ENCODE data around the gene KIF4A.
"Not testable (repeated sequence)": the region's sequence is repeated elsewhere in the genome, so short reads cannot be mapped to it uniquely, and the experiment has no call there.

KIF4A gene

DNA sequence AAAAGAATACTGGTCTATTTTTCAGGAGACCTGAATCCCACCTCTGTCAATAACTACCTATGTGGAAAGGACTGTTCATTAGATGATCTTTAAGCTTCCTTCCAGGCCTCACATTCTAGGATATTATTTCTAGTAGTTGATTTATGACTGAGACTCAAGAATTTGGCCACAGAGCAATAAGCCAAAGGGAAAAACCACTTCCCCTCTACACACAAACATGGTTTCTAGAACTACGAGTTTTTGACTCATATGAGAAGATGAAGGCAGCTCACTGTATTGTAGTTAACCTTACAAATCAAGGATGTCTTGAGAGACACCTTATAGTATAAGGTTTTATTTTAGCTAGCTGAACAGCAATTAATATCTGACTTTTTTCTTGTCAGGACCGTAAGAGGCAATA lies 96.3 kb downstream of the KIF4A start:
- DNase-seq (ENCODE audit: extremely low read depth in 1 of 2, low read depth in 1 of 2), result no peak

DNA sequence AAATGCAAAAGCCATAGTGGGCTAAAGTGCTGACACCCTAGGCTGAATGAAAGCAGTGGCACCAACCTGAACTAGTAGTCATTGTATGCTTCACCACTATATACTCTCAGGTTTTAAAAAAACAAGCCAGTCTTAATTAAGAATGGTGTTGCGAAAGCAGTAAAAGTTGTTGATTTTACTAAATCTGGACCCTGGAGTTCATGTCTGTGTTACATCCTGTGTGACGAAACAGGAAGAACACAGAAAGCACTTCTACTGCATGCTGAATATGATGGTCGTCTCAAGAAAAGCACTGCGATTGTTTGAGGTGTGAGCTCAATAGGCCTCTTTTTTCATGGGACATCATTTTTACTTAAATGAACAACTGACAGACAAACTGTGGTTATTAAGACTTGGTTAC lies 109.0 kb downstream of the KIF4A start:
- no peak for DNase-seq (ENCODE audit: extremely low read depth in 1 of 2, low read depth in 1 of 2)

DNA sequence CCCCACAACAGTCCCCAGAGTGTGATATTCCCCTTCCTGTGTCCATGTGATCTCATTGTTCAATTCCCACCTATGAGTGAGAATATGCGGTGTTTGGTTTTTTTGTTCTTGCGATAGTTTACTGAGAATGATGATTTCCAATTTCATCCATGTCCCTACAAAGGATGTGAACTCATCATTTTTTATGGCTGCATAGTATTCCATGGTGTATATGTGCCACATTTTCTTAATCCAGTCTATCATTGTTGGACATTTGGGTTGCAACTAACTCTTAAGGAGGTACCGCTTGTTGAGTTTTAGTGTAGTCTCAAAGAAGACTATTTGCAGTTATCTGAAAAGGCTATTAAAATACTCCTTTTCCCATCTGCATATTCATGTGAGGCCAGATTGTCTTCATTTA lies 110.3 kb downstream of the KIF4A start:
- not testable (repeated sequence) for DNase-seq (ENCODE audit: extremely low read depth in 1 of 2, low read depth in 1 of 2)

DNA sequence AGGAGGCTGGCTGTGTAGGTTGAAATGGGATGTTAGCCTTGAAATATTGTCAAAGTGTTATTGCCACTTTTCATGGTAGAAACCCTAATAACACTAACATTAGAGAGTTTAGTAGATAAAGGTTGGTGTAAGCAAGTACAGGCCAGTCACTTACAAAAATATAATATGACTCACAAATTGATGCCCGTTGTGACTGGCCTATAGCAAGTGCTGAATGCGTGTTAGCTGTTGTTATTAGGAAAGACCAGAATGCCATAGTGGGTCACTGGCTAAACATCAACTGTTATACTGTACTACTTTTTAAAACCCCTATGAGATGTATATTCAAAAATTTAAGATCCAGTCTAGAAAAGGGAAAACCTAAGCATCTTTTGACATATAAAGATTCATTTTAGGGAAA lies 112.8 kb downstream of the KIF4A start:
- no peak for DNase-seq (ENCODE audit: extremely low read depth in 1 of 2, low read depth in 1 of 2)

DNA sequence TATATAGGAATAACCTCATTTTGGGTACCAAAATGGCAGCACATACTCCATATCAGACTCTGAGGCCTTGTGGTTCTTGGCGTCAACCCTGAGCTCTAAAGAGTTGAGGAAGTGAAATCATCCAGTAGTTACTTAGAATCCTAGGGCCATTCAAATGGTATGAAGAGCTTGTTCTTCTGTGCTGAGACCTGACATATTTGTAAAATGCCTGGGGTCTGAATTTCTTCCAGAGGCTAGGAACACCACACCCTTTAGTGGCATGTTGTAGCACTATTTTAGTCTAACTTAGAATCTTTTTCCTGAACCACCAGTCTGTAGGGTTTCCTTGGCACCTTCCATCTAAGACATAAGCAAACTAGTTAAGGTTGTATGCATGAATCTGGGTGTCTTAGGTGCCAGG lies 115.1 kb downstream of the KIF4A start:
- no peak for DNase-seq (ENCODE audit: extremely low read depth in 1 of 2, low read depth in 1 of 2)

DNA sequence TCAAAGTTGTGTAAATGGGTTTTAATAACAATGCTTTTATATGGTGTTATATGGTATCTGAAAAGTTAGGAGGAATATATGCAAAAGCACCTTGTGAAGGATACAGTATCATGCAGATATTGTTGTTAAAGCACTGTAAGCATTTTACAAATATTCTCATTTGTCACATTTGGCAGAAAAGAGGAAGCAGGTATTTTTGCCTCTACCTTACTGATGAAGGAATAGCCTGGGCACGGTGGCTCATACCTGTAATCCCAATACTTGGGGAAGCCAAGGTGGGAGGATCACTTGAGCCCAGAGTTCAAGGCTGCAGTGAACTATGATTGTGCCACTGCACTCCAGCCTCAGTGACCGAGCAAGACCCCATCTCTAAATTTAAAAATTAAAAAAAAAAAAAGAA lies 121.0 kb downstream of the KIF4A start:
- DNase-seq (ENCODE audit: extremely low read depth in 1 of 2, low read depth in 1 of 2), result no peak

DNA sequence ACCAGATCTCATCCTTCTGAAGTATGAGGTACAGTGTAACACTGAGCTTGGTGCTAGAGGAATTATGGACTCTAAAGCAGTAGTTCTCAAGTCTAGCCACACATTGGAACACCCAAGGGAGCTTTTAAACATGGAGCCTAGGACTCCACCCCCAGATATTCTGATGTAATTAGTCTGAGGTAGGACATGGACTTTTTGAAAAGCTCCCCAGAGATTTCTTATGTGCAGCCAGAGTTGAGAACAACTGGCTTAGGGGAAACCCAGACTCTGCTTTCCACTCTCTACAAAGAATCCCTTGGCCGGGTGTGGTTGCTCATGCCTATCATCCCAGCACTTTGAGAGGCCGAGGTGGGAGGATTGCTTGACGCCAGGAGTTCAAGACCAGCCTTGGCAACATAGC lies 121.6 kb downstream of the KIF4A start:
- DNase-seq (ENCODE audit: extremely low read depth in 1 of 2, low read depth in 1 of 2), result no peak

DNA sequence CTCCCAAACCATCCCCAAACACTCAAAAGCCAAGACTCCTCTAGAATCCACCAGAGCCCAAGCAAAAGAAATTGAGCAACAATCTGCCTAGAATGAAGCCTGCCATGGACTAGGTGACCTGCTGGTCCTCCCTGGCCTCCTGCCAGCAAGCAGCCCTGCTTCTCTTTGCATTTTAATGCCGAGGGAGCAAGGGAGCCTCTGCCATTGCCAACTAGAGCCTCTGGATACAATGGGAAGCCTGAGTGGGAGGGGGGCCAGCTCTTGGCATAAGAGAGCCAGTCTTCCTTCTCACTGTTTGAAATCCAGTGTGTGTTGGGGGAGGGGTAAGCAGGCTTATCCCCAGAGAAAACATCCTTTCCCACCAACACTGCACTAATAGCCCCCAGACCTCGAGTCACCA lies 131.7 kb downstream of the KIF4A start:
- no peak for DNase-seq (ENCODE audit: extremely low read depth in 1 of 2, low read depth in 1 of 2)

DNA sequence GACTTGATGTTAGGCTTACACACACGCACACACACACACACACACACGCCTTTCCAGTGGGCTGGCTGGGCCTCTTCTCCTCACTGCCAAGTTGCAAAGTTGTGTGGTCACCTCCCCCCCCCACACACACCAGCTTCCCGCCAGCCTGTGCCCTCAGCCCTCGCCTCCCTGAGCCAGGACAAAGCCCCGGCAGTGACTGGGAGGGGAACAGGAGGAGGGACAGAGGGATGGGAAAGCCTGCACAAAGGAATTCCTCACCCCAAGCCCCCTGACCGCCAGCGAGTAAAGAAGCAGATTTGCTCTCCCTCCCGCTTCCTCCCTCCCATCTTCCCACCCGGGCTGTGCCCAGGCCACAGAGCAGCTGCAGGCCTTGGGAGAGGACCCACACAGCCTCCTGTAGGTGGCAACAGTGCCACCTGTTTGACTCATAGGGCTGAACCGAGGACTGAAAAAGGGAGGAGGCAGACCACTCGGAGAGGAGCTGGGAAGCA lies 133.0 kb downstream of the KIF4A start, which contains the start of gene GDPD2:
Gene GDPD2, plus strand, starts transcription at position 464 of the 491 bp plus-strand sequence. CDS start 1,671 bp downstream, outside the sequence.
- no peak for DNase-seq (ENCODE audit: extremely low read depth in 1 of 2, low read depth in 1 of 2)

DNA sequence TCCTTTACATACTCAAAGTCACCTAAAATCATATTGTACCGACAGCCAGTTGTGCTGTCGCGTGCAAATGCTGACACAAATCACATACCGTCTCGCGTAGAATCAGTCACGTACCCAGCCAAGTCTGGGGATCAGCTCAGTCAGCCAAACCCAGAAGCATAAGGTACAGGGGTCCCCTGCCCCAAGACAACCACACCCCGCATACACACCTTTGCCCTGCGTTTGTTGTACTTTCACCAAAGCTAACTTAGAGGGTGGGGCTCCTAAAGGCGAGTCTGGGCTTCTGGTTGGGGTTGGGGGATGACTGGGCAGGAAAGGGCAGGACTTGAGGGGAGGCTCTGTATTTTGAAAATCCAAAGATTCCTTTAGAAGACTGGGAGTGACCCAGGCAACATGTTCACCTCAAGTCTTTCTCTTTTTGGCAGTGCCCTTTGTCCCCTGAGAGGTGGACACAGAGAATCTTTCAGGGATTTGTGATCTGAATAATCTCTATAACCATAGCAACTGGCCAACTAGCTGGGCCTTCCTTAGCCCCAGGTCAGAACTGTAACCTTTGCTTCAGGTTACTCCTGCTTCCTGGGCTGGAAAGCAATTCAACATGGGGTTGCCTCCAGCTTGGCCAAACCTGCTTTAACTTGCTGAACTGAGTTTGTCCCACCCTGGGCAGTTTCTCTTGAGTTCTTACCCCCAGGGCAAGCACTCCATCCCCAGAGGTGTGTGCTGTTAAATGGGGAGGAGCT lies 134.2 kb downstream of the KIF4A start:
- no peak for DNase-seq (ENCODE audit: extremely low read depth in 1 of 2, low read depth in 1 of 2)

DNA sequence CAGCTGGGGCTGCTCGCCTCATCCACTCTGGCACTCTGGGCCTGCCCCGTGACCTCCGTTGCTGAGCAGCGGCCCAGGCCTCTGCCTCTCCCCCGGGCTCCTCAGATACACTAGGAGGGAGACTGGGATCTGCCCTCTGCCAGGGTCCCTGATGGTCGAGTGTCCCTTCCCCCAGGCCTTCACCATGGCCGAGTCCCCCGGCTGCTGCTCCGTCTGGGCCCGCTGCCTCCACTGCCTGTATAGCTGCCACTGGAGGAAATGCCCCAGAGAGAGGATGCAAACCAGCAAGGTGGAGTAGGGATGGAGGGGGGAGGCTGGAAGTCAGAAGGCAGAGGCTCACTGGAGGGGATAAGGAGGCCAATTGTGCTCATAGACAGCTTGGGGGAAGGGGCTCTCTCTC lies 134.9 kb downstream of the KIF4A start:
- no peak for DNase-seq (ENCODE audit: extremely low read depth in 1 of 2, low read depth in 1 of 2)

DNA sequence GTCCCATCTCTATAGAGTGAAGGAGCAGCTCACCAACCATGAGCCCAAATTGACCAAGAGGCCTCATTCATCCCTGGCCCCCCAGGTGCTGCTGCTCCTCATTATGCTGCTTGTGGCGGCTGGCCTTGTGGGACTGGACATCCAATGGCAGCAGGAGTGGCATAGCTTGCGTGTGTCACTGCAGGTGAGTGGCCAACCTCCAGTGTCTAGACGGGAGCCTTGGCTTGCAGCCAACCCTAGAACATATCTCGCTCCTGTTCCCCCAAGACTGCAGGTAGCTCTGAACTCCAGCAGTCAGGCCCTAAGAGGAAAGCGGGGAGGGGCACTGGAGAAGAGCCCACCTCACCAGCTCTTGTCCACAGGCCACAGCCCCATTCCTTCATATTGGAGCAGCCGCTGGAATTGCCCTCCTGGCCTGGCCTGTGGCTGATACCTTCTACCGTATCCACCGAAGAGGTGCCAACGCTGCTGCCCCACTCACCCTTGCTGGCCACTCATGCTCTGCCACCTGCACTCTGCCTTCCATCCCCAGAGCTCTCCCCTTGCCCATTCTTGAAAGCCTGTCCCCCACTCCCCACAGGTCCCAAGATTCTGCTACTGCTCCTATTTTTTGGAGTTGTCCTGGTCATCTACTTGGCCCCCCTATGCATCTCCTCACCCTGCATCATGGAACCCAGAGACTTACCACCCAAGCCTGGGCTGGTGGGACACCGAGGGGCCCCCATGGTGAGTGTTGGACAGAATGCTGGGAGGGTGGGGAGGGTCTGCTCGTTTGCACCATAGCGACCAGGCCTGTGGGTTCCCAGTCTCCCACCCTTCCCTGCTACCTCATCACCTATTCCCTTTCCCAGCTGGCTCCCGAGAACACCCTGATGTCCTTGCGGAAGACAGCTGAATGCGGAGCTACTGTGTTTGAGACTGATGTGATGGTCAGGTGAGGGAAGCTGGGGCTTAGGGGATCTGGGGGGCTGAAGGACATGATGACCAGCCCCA lies 136.7 kb downstream of the KIF4A start:
- DNase-seq (ENCODE audit: extremely low read depth in 1 of 2, low read depth in 1 of 2), result no peak

DNA sequence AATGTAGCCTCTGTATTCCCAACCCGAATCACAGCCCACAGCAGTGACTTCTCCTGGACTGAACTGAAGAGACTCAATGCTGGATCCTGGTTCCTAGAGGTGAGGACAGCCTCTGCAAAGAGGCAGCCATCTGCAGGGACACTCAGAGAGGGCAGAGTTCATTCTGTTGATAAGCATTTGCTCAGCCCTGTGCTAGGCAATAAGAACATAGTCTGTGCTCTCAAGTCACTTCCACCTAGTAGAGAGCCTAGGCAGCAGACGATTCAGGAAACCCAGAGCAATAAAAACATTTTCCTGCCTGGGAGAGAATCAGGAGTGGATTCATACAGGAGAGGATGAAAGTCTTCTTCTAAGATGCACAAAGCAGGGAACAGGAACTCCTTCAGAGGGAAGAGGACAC lies 137.5 kb downstream of the KIF4A start:
- DNase-seq (ENCODE audit: extremely low read depth in 1 of 2, low read depth in 1 of 2), result no peak

DNA sequence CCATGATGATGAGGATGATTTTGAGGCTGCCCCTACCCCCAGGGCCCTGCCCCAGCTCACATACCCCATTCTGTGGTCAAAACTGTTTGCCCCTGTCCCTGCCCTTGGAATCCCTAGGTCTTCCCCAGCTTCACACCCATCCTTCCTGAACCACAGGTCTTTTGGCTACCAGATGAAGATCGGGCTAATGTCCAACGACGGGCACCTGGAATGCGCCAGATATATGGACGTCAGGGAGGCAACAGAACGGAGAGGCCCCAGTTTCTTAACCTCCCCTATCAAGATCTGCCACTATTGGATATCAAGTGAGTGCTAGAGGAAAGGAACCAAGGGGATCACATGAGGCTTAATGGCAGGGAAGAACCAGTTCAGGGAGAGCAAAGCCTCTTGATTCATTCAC lies 139.9 kb downstream of the KIF4A start:
- no peak for DNase-seq (ENCODE audit: extremely low read depth in 1 of 2, low read depth in 1 of 2)

DNA sequence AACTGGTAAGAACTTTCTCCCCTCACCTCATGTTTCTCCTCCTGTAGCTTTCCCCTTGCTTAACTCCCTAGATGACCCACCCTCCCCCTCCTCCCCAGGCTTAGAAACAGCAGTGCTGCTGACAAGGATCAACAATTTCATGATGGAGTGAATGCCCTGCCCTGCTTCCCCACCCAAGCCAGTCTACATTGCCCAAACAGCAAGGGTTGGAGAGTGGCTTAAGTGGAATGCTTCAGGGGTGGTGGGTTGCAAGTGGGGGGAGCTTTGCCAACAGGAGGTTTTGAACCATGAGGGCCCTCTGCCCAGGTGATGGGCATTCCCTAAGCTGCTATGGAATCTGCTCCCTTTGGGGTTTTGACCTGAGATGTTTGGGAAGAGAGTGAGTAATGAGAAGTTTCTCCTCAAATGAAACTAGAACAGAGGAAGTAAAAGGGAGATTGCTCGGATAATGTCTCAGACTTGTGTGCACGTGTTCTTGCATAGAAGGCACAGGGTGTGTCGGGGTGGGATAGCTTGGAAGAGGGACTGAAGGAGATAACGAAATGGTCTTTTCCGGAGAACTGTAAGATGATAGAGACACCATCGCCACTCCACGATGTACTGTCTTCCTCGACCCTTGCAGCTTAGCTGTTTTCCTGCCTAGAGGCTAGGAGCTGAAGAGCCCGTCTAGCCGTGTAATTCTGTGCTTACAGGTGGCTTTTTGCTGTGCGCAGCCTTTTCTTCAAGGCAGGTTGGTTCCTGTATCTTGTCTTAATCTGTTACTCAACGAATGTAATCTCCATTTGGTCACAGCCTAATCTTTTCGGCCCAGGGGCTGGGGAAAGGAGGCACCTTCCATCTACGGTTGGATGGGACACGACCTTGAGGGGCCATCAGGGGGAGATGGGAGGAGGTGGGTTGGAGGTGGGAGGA lies 143.3 kb downstream of the KIF4A start:
- no peak for DNase-seq (ENCODE audit: extremely low read depth in 1 of 2, low read depth in 1 of 2)

DNA sequence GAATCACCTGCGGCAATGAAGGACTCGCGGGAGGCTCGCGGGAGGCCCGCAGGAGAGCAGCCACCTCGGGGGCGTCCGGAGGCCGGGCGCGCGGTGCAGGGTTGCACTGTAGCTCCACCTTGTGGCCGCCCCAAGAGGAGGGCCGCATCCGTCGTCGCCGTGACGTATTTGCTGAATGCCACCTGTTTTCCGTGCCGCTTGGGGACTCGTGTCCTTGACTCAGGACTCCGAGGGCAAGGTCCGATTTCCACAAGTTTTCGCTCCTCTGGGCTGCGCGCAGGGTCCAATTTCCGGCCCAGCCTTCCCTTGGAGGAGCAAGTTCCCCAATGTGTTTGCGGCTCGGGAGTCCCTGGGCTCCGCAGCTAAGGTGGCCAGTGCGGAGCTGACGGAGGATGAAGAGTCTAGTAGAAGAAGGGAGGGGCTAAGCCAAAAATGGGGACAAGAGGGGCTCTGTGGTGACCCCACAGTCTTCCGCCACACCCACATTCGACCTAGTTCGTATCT lies 144.0 kb downstream of the KIF4A start:
- DNase-seq (ENCODE audit: extremely low read depth in 1 of 2, low read depth in 1 of 2), result peak; percentile 40 to 58

DNA sequence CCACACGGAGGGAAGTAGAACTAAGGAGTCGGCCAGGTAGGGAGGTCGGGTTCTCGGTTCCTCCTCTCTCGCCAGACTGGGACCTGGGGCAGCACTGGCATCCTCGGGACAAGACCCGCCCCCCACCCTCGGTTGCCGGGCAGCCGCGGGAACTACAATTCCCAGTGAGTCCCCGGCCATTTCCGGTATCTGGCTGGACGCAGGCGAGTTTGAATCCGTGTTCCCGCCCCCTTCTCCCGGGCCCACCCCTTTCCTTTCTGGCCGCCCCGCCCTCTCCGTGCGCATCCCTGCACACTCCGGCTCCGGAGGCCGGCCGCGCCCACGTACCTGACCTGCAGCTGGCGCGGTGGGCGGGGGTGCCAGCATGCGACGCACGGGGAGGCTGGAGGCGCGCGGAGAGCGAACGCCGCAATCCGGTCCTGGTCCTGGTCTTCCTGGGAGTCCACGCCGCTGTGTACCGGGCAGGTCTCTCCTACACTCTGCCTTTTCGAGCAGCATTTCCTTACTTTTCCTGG lies 144.5 kb downstream of the KIF4A start:
- DNase-seq (ENCODE audit: extremely low read depth in 1 of 2, low read depth in 1 of 2), result peak in 1 of 2 donors; percentile 39

DNA sequence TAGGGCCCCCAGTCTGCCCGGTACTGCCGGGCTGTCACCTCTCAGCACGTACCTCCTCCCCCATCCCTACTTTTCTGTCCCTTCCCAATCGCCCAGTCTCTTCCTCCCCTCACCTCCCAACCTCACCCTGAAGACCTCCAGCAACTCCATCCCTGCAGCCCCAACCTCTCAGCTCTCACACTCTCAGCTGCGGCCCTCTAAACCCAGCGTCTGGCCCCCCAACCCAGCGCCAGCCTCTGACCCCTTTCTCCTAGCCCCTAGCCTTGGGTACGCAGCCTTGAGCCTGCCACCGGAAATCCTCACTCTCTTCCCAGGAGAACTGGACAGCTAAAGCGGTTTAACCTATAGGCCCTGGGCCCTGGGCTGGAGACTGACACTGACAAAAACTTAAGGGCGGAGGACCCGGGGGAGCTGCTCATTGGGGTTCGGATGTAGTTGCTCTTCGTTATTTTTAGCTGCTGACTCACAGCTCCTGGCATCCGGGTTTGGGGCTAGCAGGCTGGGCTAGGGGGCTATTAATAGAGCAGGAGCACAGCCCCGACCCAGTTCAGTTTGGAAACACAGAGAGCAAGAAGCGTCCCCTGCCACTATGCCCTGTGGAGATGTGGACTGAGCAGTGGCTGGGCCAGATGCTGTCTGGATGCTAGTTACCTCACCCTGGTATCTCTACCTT lies 145.1 kb downstream of the KIF4A start:
- DNase-seq (ENCODE audit: extremely low read depth in 1 of 2, low read depth in 1 of 2), result no peak

DNA sequence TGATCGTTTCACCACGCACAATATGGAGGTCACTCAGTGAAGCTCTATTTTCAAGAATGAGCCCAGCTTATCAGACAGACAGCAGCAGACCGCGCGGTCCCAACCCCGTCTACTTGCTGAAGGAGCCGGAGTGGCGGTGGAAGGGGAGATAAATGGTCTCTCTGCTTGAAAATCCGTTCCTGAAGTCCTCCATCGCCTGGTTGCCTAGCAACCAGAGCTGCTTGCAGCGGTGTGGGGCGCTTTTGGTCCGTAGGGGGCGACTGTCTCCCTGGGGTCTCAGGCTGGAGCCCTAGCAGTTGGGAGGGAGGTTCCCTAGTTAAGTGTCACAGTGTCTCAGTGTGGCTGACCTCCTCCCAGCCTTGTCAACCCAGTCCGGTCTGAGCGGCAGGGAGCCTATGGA lies 146.4 kb downstream of the KIF4A start:
- DNase-seq (ENCODE audit: extremely low read depth in 1 of 2, low read depth in 1 of 2), result no peak

DNA sequence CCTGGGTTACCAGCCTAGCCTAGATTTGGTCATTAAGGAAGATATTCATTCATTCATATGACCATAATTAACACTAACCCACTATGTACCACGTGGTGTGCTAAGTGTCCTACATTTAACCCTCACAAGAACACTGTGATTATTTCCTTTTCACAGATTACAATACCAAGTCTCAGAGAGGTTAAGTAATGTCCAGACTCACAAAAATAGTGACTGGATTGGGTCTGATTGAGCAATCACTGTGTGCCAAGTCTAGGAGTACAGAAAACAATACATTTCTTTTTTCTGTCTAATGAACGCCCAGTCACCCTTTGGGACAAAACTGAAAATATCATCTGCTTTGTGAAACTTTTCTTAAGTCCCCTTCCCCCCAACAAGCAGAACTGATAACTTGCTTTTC lies 147.1 kb downstream of the KIF4A start:
- DNase-seq (ENCODE audit: extremely low read depth in 1 of 2, low read depth in 1 of 2), result no peak
